Left ventricle myocardium superior (tissue), 1 donor: ENCODE measurements around the gene CACFD1. TPM values are rescaled to one million over a fixed set of nuclear protein-coding genes. Genes with fewer than 3 reads are reported as not detected.

ENCODE experiments used
- ATAC-seq: fragments of 200-7000 bp; cut with Tn5 transposase; one replicate; pipeline ENCODE4 v1.9.1; 2020; ENCODE audit warnings: mild to moderate bottlenecking, moderate library complexity
- DNase-seq: peaks from one replicate; pipeline ENCODE4 v3.0.0-alpha.2; 2020
- intact Hi-C: fragments of 100-400 bp; cut with micrococcal nuclease; formaldehyde crosslinking; loops from one replicate; pipeline ENCODE4 v1.11.0; 2022
- total RNA-seq: library from RNA; stranded (reverse); fragmentation: NEBNext Ultra II Directional; extraction: Animal tissue kit (Norgen Biotek cat#: 25700); gene quantifications from one replicate; pipeline ENCODE4 v1.2.1, GENCODE V29; 2021
- donor health status: DM: no; HTN: yes; CAD: no; lungs with severe emphysema.

Gene CACFD1
- total RNA-seq, 1 donor from 2014 or later: 11.8 TPM

DNA sequence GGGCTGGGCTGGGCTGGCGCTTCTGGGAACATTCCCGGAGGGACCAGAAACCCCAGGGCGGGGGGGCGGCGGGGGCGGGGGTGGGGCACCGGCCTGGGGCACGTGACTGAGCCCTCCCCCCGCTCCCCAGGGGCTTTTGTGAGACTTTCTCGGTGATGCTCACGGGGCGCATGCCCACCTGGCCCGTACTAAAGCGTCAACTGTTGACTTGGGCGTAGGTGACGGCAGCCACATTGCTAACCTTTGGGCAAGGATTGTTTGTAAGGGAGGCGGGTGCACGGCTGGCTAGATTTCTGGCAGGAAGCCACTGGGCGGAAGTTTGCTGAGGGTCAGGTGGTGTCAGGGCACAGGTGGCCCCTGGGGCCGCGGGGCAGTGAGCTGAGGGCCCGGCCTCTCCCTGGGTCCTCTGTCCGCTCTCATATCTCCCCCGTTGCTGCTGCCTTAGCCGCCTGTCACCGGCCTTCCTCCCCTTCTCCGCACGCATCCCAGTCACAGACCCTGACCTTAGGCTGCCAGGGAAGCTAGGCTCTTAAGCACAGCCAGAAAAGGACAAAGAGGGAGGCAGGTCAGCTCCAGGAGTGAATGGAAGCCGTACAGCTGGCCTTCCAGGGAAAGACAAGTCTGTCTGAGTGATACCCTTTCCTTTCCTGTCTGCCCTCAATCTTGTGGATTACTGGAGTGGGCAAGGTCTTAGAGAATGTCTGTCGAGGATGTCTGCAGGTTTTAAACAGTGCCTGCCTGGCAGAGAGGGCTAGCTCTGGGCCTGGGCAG lies 812 bp downstream of the CACFD1 start:
- intact Hi-C loops: no loop called here
- peak; percentile 26 for ATAC-seq
- no peak for DNase-seq

DNA sequence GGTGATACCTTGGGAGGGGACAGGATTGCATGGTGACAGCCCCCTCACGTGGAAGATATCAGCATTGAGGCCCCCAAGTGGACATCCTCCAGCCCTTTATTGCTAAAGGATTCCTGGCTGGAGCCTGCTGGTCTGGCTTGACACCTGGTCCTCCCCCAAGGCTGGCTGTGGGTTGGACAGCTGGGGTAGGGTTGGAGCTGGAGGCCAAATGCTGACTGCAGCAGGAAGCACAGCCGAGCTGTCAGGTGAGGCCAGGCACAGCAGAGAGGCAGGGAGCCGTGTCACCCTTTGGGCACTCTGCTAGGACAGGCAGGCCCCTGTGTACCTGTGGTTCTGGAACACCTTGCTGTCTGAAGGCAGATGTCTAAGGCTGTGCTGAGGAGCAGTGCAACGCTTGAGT lies 2.2 kb downstream of the CACFD1 start:
- intact Hi-C loops: no loop called here
- no peak for ATAC-seq
- DNase-seq: no peak

DNA sequence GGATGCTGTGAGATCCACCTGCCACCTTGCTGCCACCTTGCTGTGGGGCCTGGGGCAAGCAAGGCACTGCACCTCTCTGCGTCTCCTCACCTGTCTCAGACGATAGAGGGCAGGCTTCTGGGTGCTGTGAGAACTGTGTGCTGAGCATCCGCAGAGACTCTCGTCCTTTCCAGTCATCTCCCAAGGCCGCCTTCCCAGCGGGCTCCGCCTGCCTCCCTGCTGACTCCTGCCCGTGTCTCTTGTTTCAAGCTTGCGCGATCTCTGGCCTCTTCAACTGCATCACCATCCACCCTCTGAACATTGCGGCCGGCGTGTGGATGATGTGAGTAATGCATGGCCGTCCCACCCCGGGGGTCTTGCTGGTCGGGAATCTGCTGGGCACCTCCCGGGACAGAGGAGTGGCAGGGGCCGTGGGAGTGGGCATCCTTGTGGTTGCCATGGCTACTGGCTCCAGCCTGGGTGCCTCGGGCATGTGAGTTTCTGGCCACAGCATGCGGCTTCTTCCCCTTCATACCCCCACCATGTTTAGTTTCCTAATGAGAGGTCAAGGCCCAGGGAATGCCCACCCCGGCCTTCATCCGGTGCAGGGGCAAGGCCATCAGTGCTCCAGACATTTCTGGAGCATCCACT lies 3.6 kb downstream of the CACFD1 start:
- ATAC-seq: no peak
- intact Hi-C loops: no loop called here
- DNase-seq: no peak

DNA sequence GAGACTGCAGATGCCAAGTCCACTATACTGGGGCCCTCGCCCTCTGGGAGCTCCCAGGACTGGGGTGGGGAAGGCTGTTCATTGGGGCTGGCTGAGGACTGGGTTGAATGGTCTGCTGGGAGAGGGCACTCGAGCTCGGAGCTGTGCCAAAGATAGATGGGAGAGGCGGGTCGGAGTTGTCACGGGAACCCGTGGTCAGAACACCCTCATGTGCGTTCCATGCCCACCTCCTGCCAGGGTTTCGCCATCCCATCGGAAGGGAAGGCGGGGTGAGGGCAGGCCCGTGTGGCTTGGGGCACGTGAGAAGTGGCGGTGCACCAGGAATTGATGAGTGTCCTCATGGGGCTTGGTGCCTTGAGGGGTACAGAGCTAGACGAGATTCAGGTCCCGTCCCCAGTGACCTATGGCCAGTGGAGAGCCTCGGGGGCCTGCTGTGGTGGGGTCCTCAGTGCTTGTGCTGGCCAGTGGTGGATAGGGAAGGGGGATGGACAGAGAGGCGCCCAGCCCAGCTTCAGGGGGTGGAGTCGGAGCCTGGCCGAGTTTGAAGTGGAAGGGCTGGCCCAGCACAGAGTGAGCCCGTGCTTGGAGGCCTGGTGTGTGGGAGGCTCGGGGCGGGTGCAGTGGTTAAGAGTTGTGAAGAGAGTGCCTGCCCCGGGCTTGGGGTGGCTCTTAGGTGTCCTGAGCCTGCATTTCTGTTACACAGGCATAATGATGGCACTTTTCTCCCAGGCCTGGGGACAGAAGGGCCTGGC lies 4.3 kb downstream of the CACFD1 start:
- ATAC-seq (no peak), DNase-seq (no peak)
- intact Hi-C loops: no loop called here

- DNase-seq: no peak
- intact Hi-C loops: no loop called here
- no peak for ATAC-seq
Measured at GRCh38 chr9:133464638-133465037, 4.9 kb downstream of the CACFD1 start.

DNA sequence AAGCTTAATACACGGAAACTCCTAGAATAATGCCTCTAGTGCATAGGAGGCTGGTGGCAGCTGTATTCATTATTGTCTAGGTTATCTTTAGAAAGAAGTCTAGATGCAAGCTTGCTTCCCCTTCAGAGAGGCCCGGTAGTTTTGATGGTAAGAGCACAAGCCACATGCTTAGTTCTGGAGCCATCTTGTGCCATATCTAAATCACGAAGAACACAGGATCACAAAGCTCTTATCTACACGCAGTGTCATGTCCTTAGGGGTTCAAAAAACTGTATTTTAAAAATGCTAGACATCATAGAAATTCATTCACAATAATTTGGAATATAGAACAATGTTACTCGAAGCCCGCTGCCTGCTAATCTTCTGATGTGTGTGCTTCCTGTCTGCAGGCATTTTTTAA lies 6.2 kb downstream of the CACFD1 start:
- intact Hi-C loops: no loop called here
- no peak for DNase-seq
- ATAC-seq: no peak

GRCh38 chr9:133467101-133467500 lies 7.3 kb downstream of the CACFD1 start:
- no peak for DNase-seq
- ATAC-seq: no peak
- intact Hi-C loops: no loop called here

DNA sequence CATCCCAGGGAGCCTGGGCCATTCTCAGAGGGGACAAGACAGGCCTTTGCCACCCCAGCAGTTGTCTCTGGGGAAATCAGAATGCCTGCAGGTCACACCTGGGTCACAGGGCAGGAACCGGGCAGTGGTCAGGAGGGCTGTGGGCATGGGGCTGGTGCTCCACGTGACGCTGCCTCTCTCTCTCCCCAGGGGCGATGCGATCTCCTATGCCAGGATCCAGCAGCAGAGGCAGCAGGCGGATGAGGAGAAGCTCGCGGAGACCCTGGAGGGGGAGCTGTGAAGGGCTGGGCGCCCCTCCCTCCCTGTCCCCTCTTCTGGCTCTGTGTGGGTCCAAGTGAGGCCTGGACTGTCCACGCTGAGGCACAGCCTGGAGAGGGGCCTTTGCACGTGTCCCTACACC lies 8.6 kb downstream of the CACFD1 start:
- ATAC-seq: no peak
- no peak for DNase-seq
- intact Hi-C loops: no loop called here

- intact Hi-C loops: no loop called here
- no peak for ATAC-seq
Measured at GRCh38 chr9:133468777-133469421, 9.1 kb downstream of the CACFD1 start.

GRCh38 chr9:133470427-133470924 lies 10.7 kb downstream of the CACFD1 start:
- no peak for ATAC-seq
- DNase-seq: no peak
- intact Hi-C loops: no loop called here

More at GRCh38 chr9:133468777-133469421, 9.1 kb downstream of the CACFD1 start:
- no peak for DNase-seq

- intact Hi-C loops: no loop called here
- no peak for ATAC-seq
- no peak for DNase-seq
Measured at GRCh38 chr9:133470988-133471387, 11.2 kb downstream of the CACFD1 start.

- no peak for DNase-seq
- ATAC-seq: no peak
- intact Hi-C loops: no loop called here
Measured at GRCh38 chr9:133471551-133472276, 11.9 kb downstream of the CACFD1 start.

DNA sequence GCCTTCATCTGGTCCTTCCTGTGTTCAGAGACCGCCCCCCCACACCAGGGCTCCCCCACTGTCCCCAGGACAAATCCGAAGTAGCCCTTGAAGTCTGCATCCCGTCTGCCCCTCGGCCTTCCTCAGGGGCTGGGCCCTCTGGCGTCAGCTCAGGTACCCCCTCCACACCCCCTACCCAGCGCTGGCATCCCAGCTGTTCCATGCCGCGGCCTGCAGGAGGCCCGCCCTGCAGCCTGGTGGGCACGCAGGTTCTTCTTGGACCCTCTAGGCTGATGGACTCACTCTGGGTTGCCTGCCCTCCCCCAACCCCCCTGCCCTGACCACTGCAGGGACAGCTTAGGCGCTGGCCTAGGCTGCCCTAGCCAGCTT lies 12.5 kb downstream of the CACFD1 start:
- DNase-seq (no peak), ATAC-seq (no peak)
- intact Hi-C loops: no loop called here

- DNase-seq (no peak), ATAC-seq (no peak)
- intact Hi-C loops: no loop called here
Measured at GRCh38 chr9:133472753-133473378, 13.1 kb downstream of the CACFD1 start.

DNA sequence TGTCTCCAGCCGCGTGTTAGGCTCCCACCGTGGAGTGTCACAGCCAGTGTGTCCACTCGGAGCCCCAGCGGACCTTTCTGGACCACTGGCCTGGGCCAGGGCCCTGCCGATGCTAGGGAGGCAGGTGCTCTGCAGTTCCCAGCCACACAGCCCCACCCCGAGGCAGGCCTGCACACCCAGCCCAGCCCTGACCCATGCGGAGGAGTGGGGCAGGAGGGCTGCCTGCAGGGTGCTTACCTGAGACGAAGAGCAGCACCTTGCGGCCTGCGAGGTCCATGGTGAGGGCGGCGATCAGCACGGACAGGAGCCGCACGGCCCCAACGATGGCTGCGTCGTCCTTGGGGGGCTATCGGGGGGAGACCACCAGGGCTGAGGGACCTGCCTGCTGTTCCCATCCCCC lies 14.0 kb downstream of the CACFD1 start:
- no peak for ATAC-seq
- no peak for DNase-seq
- intact Hi-C loops: no loop called here

DNA sequence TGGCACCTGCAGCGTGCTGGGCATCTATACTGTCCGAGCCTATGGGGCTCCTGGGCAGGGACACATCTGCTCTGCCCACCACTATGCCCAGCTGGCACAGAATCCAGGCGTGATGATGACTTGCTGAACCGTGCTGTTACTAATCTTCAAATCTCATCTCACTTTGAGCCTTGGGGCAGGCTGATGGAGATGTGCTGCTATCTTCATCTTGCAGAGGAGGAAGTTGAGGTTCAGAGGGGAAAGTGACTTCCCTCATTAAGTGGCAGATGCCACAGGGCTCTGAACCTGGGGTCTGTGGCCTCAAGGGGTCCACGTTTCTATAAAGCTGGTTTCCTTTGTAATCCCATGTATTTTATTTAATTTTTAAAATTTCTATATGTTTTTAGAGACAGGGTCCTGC lies 14.4 kb downstream of the CACFD1 start:
- intact Hi-C loops: no loop called here
- ATAC-seq (no peak), DNase-seq (no peak)

DNA sequence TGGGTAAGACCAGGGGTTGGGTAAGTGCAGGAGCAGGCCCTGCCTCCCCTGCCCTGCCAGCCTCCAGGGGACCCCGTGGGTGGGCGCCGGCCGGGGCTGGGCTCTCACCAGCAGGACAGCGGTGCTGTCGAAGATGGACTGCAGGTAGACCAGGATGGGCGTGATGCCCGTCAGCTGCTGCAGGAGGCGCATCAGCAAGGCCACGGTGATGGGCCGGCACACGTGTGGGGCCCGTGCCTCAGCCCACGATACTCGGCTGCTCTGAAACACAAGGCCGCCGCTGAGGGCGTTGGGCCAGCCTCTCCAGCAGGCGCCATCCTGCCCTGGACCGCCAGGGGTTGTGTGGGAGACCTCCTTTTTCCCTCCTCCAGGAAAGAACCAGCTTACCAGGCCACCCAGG lies 15.1 kb downstream of the CACFD1 start:
- DNase-seq (no peak), ATAC-seq (no peak)
- intact Hi-C loops: no loop called here

DNA sequence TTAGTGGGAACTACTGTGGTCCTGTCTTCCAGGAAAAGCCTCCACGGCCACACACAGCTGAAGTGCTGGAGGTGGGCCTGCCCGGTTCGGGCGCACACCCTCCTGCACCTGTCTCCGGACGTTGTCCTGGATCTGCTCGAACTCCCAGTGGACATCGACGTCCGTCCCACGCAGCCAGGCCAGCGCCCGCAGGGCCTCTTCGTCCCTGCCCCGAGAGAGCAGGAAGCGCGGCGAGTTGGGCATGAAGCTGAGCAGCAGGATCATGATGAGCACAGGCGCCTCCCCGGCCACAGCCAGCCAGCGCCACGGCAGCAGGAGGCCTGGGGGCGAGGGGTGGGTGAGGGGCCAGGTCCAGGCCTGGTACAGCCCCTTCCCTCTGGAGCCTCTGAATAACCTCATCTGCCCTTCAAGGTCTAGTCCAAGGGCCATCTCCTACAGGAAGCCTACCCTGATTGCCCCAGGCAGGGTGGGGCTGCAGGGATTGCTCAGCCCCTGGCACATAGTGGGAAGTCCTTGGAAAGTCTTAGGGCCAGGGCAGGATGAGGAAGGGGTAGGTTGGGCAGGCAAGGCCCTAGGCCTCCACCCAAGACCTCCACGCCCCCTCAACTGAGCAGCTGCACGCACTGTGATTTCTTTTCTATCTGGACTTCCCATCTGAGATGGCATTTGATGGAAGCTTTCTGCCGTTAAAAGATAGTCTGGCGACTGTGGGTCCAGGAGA lies 15.7 kb downstream of the CACFD1 start:
- DNase-seq (no peak), ATAC-seq (no peak)
- intact Hi-C loops: no loop called here
